NB4 (cell line): Measurements from ENCODE around the gene LCA5L.

ENCODE experiments used
- CTCF ChIP-seq: IDR thresholded peaks from one replicate; pipeline ENCODE4 v1.5.1; 2012; ENCODE audit warnings: low read depth, low read length
- POLR2A ChIP-seq: IDR thresholded peaks from 2 replicates; pipeline ENCODE4 v1.6.1; 2011; ENCODE audit warnings: mild to moderate bottlenecking; ENCODE audit not compliant: insufficient read length; ENCODE audit errors: extremely low read depth

- TF ChIP-seq CTCF (no peak), POLR2A (no peak)
Observed at GRCh38 chr21:39481886-39482285, 36.3 kb upstream of the LCA5L start.
